Ectodermal cell (in vitro differentiated cells): Measurements from ENCODE around the gene PLBD2. TPM values are rescaled to one million over a fixed set of nuclear protein-coding genes. Genes with fewer than 3 reads are reported as not detected.

Experiments used
- H3K27ac ChIP-seq: 2 replicates; pipeline ENCODE4 v1.7.0; 2013; ENCODE audit warnings: mild to moderate bottlenecking, low read depth, low read length; ENCODE audit not compliant: insufficient read depth, poor library complexity, severe bottlenecking
- H3K27me3 ChIP-seq: 2 replicates; pipeline ENCODE4 v1.7.0; 2013; ENCODE audit warnings: mild to moderate bottlenecking, low read length; ENCODE audit not compliant: insufficient read depth, control insufficient read depth, poor library complexity, severe bottlenecking
- H3K36me3 ChIP-seq: one replicate; pipeline ENCODE4 v1.7.0; 2013; ENCODE audit warnings: low read length; ENCODE audit not compliant: control insufficient read depth, insufficient read depth
- H3K4me1 ChIP-seq: one replicate; pipeline ENCODE4 v1.7.0; 2013; ENCODE audit warnings: low read length; ENCODE audit not compliant: control insufficient read depth, insufficient read depth
- H3K4me3 ChIP-seq: 2 replicates; pipeline ENCODE4 v1.7.0; 2013; ENCODE audit warnings: low read depth, low read length, control low read depth; ENCODE audit not compliant: insufficient read depth
- H3K9me3 ChIP-seq: 2 replicates; pipeline ENCODE4 v1.7.0; 2013; ENCODE audit warnings: mild to moderate bottlenecking, low read length, moderate library complexity; ENCODE audit not compliant: control insufficient read depth
- WGBS, 2 experiments: methylation state at CpG; one replicate each; pipeline ENCODE4 v1.1.7; 2013; ENCODE audit warnings: missing lambda C conversion rate in 2 of 2; 5-methylcytosine and 5-hydroxymethylcytosine counted together
- polyA plus RNA-seq, 4 experiments: library from polyadenylated mRNA; stranded (reverse); fragments of 50-300 nt; gene quantifications; one replicate each; pipeline ENCODE4 v1.2.3, GENCODE V29; 2013

The PLBD2 gene
- polyA plus RNA-seq (2013, experiment 1 of 4), result 25.4 TPM
- polyA plus RNA-seq (2013, experiment 2 of 4), result 25.9 TPM
- polyA plus RNA-seq (2013, experiment 3 of 4), result 21.6 TPM
- polyA plus RNA-seq (2013, experiment 4 of 4), result 24.1 TPM

- Histone ChIP-seq H3K9me3 (no peaks in the 10 kb centered on the region), H3K27ac (no peak within 1 kb of the TSS), H3K4me1 (peaks cover 10% of the 10 kb centered on the region), H3K36me3 (no peaks in the 10 kb centered on the region), H3K27me3 (no peaks in the 10 kb centered on the region), H3K4me3 (peak within 1 kb of the TSS; percentile 92)
- WGBS, 2 experiments, result 0 to 1% methylated on average over 67 of the region's 67 CpGs
Observed at GRCh38 chr12:113358381-113359132, at the start of gene PLBD2. Gene PLBD2 (plus strand): TSS chr12:113358587. CDS start chr12:113358601, 14 bp downstream.

- WGBS, 2 experiments, result 98 to 100% methylated on average over 1 of the region's 1 CpG
- Histone ChIP-seq H3K9me3 (no peaks in the 10 kb centered on the region), H3K4me3 (no peak overlapping the region)
Observed at GRCh38 chr12:113310489-113310888, 47.9 kb upstream of the PLBD2 start.

DNA sequence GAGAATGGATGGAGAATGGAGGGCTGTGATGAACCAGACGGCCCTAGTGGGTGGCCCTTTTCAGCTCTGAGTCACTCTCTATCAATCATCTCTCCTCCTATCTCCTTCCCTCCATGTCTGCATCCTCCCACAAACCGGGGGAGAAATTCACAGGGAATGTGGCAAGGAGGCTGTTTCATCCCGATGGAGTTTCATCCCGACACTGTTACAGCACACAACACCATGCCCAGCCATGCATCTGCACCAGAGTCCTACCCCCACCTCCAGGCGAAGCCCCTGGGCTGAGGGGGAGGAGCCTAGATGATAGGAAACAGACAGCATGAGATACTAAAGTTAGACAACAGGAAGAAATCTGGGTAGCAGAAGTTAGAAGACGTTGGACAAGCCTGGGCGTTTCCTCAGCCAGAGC is 44.3 kb upstream of the PLBD2 start:
- no peaks in the 10 kb centered on the region for H3K4me1 ChIP-seq
- 72 to 77% methylated on average over 4 to 7 of the region's 7 CpGs for WGBS, 2 experiments
- H3K36me3 ChIP-seq, result no peaks in the 10 kb centered on the region
- no peaks in the 10 kb centered on the region for H3K27me3 ChIP-seq
- no peaks in the 10 kb centered on the region for H3K9me3 ChIP-seq
- no peak overlapping the region for H3K4me3 ChIP-seq
- no peak overlapping the region for H3K27ac ChIP-seq

More at GRCh38 chr12:113310489-113310888, 47.9 kb upstream of the PLBD2 start:
- H3K27me3 ChIP-seq, result no peaks in the 10 kb centered on the region
- no peaks in the 10 kb centered on the region for H3K36me3 ChIP-seq
- no peak overlapping the region for H3K27ac ChIP-seq
- peaks cover 4% of the 10 kb centered on the region for H3K4me1 ChIP-seq

DNA sequence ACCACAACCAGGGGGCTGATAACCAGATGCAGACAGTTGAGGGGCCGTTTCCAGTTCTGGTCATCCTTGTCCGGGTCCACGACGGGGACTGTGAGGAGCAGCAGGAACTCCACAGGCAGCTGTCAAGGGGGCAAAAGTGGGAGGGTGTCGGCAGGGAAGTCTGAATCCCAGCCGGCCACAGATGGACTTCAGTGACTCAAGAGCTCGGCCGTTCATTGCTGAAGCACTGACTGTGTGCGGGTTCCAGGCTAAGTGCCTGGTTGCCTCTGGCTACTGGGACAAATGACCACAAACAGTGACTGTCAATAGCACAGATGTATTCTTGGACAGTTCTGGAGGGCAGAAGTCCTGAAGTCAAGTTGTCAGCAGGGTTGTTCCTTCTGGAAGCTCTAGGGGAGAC is 43.0 kb upstream of the PLBD2 start:
- no peak overlapping the region for H3K4me3 ChIP-seq
- H3K27ac ChIP-seq, result no peak overlapping the region
- H3K36me3 ChIP-seq, result no peaks in the 10 kb centered on the region
- H3K4me1 ChIP-seq, result no peaks in the 10 kb centered on the region
- H3K9me3 ChIP-seq, result no peaks in the 10 kb centered on the region
- H3K27me3 ChIP-seq, result no peaks in the 10 kb centered on the region
- WGBS, 2 experiments, result 93 to 95% methylated on average over 9 of the region's 9 CpGs

GRCh38 chr12:113316155-113316554 is 42.2 kb upstream of the PLBD2 start:
- no peaks in the 10 kb centered on the region for H3K36me3 ChIP-seq
- WGBS, 2 experiments, result 94 to 95% methylated on average over 7 of the region's 7 CpGs
- no peaks in the 10 kb centered on the region for H3K27me3 ChIP-seq
- no peak overlapping the region for H3K4me3 ChIP-seq
- H3K9me3 ChIP-seq, result no peaks in the 10 kb centered on the region
- no peak overlapping the region for H3K27ac ChIP-seq
- H3K4me1 ChIP-seq, result no peaks in the 10 kb centered on the region

- Histone ChIP-seq H3K4me3 (no peak overlapping the region), H3K27ac (no peak overlapping the region), H3K27me3 (no peaks in the 10 kb centered on the region), H3K4me1 (no peaks in the 10 kb centered on the region), H3K36me3 (no peaks in the 10 kb centered on the region), H3K9me3 (no peaks in the 10 kb centered on the region)
- 91 to 92% methylated on average over 6 of the region's 6 CpGs for WGBS, 2 experiments
Observed at GRCh38 chr12:113317122-113317521, 41.3 kb upstream of the PLBD2 start.

DNA sequence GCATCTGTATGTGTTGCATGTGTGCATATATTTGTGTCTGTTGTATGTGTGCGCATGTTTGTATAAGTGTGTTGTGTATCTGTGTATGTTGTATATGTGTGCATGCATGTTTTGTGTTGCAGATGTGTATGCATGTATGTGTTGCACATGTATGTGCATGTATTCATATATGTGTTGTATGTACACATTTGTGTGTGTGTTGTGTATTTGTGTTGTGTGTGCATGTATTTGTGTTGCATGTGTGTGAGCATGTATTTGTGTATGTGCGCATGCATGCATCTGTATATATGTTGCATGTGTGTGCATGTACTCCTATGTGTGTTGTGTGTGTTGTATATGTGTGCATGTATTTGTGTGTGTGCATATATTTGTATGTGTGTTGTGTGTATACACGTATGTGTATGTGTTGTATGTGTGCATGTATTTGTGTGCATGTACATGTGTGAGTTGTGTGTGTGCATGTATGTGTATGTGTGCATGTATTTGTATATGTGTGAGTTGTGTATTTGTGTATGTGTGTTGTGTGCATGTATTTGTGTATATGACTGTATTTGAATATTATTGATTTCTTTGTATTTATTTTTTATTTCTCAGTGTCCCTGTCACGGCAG is 40.2 kb upstream of the PLBD2 start:
- no peak overlapping the region for H3K27ac ChIP-seq
- H3K4me1 ChIP-seq, result no peaks in the 10 kb centered on the region
- WGBS, 2 experiments, result 93 to 96% methylated on average over 4 of the region's 4 CpGs
- H3K36me3 ChIP-seq, result no peaks in the 10 kb centered on the region
- H3K9me3 ChIP-seq, result no peaks in the 10 kb centered on the region
- H3K4me3 ChIP-seq, result no peak overlapping the region
- H3K27me3 ChIP-seq, result no peaks in the 10 kb centered on the region

GRCh38 chr12:113318900-113319628 is 39.3 kb upstream of the PLBD2 start:
- no peaks in the 10 kb centered on the region for H3K9me3 ChIP-seq
- WGBS, 2 experiments, result 81 to 84% methylated on average over 15 of the region's 15 CpGs
- H3K4me1 ChIP-seq, result no peaks in the 10 kb centered on the region
- no peak overlapping the region for H3K4me3 ChIP-seq
- H3K27me3 ChIP-seq, result no peaks in the 10 kb centered on the region
- H3K27ac ChIP-seq, result no peak overlapping the region
- no peaks in the 10 kb centered on the region for H3K36me3 ChIP-seq

DNA sequence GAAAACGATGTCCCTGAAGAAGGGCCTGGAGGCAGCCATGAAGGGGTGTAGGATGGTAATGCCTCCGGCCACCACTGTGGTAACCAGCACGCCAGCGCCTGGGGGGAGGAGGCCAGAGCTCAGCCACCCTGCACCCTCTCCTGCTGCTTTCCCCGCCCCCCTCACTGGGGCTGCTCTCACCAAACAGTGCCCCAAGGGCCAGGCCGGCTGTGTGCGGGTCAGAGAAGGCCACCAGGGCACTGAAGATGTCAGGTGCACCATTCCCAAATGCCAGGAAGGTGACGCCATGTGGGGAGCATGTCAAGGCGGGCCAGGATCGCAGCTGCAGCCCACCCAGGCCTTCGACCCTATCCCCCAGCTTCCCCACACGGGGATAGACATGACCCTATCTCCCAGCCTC is 38.0 kb upstream of the PLBD2 start:
- no peaks in the 10 kb centered on the region for H3K9me3 ChIP-seq
- no peak overlapping the region for H3K27ac ChIP-seq
- H3K4me3 ChIP-seq, result no peak overlapping the region
- no peaks in the 10 kb centered on the region for H3K36me3 ChIP-seq
- no peaks in the 10 kb centered on the region for H3K27me3 ChIP-seq
- H3K4me1 ChIP-seq, result no peaks in the 10 kb centered on the region
- 79 to 83% methylated on average over 12 of the region's 12 CpGs for WGBS, 2 experiments

- WGBS, 2 experiments, result 91 to 93% methylated on average over 2 of the region's 2 CpGs
- Histone ChIP-seq H3K27ac (no peak overlapping the region), H3K36me3 (no peaks in the 10 kb centered on the region), H3K4me1 (no peaks in the 10 kb centered on the region), H3K27me3 (no peaks in the 10 kb centered on the region), H3K9me3 (no peaks in the 10 kb centered on the region), H3K4me3 (no peak overlapping the region)
Observed at GRCh38 chr12:113322343-113322742, 36.0 kb upstream of the PLBD2 start.
